K562 (cell line): ENCODE results near the gene ZNF30. TPM values are rescaled to one million over a fixed set of nuclear protein-coding genes. Genes with fewer than 3 reads are reported as not detected.

ENCODE experiments used
- CHD4 ChIP-seq: fragments of 200-600 bp; sonication (generic); IDR thresholded peaks from 3 replicates; pipeline ENCODE4 v1.6.1; 2012; ENCODE audit warnings: low read depth, mild to moderate bottlenecking, mixed read lengths, low read length, inconsistent platforms; ENCODE audit not compliant: insufficient read depth, insufficient replicate concordance, poor library complexity, severe bottlenecking
- CREM ChIP-seq: IDR thresholded peaks from 2 replicates; pipeline ENCODE4 v1.6.1; 2014; ENCODE audit warnings: antibody characterized with exemption, low read depth
- FOXK2 ChIP-seq, 2 experiments: fragments of 450-650 bp; IDR thresholded peaks in 1 of 2; conservative IDR thresholded peaks in 1 of 2; 2 replicates each; pipeline ENCODE4 v1.6.1; 2016; ENCODE audit warnings: low read depth in 2 of 2, mild to moderate bottlenecking in 1 of 2
- GMEB1 ChIP-seq: fragments of 250-450 bp; sonication (Bioruptor Pico); IDR thresholded peaks from 2 replicates; pipeline ENCODE4 v1.4.0; 2020; ENCODE audit warnings: mild to moderate bottlenecking
- MTA3 ChIP-seq: fragments of 450-650 bp; formaldehyde crosslinking; IDR thresholded peaks from 2 replicates; pipeline ENCODE4 v1.6.1; 2017; ENCODE audit warnings: mild to moderate bottlenecking, borderline replicate concordance
- NFRKB ChIP-seq: fragments of 450-650 bp; IDR thresholded peaks from 2 replicates; pipeline ENCODE4 v1.6.1; 2016; ENCODE audit warnings: low read depth
- NR2C2 ChIP-seq, 2 experiments: fragments of 200-800 bp in 1 of 2; sonication (Bioruptor generic) in 1 of 2; sonication (generic) in 1 of 2; formaldehyde crosslinking in 1 of 2; IDR thresholded peaks; 2 replicates each; pipeline versions ENCODE4 v1.6.1 to v1.8.0; 2016 to 2022; ENCODE audit warnings: mild to moderate bottlenecking in 1 of 2, missing compliant biosample characterization in 1 of 2, missing genetic modification characterization in 1 of 2, missing genetic modification reagents in 1 of 2
- RB1 ChIP-seq: fragments of 450-650 bp; IDR thresholded peaks from 2 replicates; pipeline ENCODE4 v1.6.1; 2017; ENCODE audit warnings: low read depth, mild to moderate bottlenecking
- SMARCA4 ChIP-seq: fragments of 450-650 bp; IDR thresholded peaks from 2 replicates; pipeline ENCODE4 v1.6.1; 2016
- YY1 ChIP-seq, 3 experiments: IDR thresholded peaks; 2 replicates each; pipeline ENCODE4 v1.6.1; 2011; ENCODE audit warnings: low read length in 2 of 3, mild to moderate bottlenecking in 2 of 3, moderate library complexity in 2 of 3, borderline replicate concordance in 1 of 3, control low read depth in 1 of 3, low read depth in 1 of 3; ENCODE audit not compliant: insufficient read depth in 3 of 3, insufficient replicate concordance in 2 of 3, control insufficient read depth in 1 of 3, insufficient read length in 1 of 3; ENCODE audit errors: extremely low read depth in 1 of 3
- ZNF592 ChIP-seq: fragments of 450-650 bp; IDR thresholded peaks from 2 replicates; pipeline ENCODE4 v1.6.1; 2017; ENCODE audit warnings: antibody characterized with exemption, mild to moderate bottlenecking
- polyA plus RNA-seq, 8 experiments: library from polyadenylated mRNA; depleted of rRNA in 4 of 8; stranded (reverse) in 5 of 8; unstranded in 3 of 8; fragments of >200 nt; fragmentation: Nextera tagmentation in 2 of 8; fragmentation: Illumina TruSeq in 1 of 8; extraction: Ambion mirVana in 2 of 8; extraction: Trizol in 1 of 8; gene quantifications; 2 replicates each; pipeline versions ENCODE4 v1.2.1 to v1.2.3, GENCODE V29; 2011 to 2014; ENCODE audit warnings: inconsistent platforms in 1 of 8, missing spikeins in 1 of 8
- total RNA-seq, 7 experiments: library from RNA; depleted of rRNA in 6 of 7; stranded (reverse); fragments of >200 nt in 6 of 7; fragmentation: Illumina TruSeq in 2 of 7; extraction: Trizol in 2 of 7; gene quantifications; 2 replicates each; pipeline versions ENCODE4 v1.2.1 to v1.2.3, GENCODE V29; 2011 to 2021; ENCODE audit warnings: low replicate concordance in 1 of 7
- TF ChIP-seq, protein P1 (sequence below), 2 experiments: fragments of 450-650 bp; IDR thresholded peaks; 2 replicates each; pipeline ENCODE4 v1.6.1; 2018; ENCODE audit warnings: mild to moderate bottlenecking in 2 of 2, low read depth in 1 of 2; ENCODE audit not compliant: partially characterized antibody in 2 of 2
- TF ChIP-seq, protein P2 (sequence below): fragments of 450-650 bp; IDR thresholded peaks from 2 replicates; pipeline ENCODE4 v1.6.1; 2014; ENCODE audit warnings: low read depth, mild to moderate bottlenecking, moderate library complexity, borderline replicate concordance

The ZNF30 gene
- total and polyA plus RNA-seq, 9 of the 15 experiments (the other 6 are each of a cell fraction or from before 2014, with no cell fraction given), result 7.3 to 13.4 (median 10.6) TPM

- TF ChIP-seq NR2C2 (CRISPR knock-in tag; IDR thresholded peaks at IDR 0.05), result no peak
- peak; percentile 82 for TF ChIP-seq NR2C2 (tag; IDR thresholded peaks at IDR 0.05)
- TF ChIP-seq NFRKB, result no peak
- no peak for TF ChIP-seq CHD4
- TF ChIP-seq SMARCA4, result no peak
- TF ChIP-seq, protein P1, sequence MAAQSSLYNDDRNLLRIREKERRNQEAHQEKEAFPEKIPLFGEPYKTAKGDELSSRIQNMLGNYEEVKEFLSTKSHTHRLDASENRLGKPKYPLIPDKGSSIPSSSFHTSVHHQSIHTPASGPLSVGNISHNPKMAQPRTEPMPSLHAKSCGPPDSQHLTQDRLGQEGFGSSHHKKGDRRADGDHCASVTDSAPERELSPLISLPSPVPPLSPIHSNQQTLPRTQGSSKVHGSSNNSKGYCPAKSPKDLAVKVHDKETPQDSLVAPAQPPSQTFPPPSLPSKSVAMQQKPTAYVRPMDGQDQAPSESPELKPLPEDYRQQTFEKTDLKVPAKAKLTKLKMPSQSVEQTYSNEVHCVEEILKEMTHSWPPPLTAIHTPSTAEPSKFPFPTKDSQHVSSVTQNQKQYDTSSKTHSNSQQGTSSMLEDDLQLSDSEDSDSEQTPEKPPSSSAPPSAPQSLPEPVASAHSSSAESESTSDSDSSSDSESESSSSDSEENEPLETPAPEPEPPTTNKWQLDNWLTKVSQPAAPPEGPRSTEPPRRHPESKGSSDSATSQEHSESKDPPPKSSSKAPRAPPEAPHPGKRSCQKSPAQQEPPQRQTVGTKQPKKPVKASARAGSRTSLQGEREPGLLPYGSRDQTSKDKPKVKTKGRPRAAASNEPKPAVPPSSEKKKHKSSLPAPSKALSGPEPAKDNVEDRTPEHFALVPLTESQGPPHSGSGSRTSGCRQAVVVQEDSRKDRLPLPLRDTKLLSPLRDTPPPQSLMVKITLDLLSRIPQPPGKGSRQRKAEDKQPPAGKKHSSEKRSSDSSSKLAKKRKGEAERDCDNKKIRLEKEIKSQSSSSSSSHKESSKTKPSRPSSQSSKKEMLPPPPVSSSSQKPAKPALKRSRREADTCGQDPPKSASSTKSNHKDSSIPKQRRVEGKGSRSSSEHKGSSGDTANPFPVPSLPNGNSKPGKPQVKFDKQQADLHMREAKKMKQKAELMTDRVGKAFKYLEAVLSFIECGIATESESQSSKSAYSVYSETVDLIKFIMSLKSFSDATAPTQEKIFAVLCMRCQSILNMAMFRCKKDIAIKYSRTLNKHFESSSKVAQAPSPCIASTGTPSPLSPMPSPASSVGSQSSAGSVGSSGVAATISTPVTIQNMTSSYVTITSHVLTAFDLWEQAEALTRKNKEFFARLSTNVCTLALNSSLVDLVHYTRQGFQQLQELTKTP (IDR thresholded peaks at IDR 0.05; ENCODE audit: low read depth in 1 of 2, partially characterized antibody in 2 of 2), result peak in 1 of 2 experiments; percentile 91
- TF ChIP-seq, protein P2, sequence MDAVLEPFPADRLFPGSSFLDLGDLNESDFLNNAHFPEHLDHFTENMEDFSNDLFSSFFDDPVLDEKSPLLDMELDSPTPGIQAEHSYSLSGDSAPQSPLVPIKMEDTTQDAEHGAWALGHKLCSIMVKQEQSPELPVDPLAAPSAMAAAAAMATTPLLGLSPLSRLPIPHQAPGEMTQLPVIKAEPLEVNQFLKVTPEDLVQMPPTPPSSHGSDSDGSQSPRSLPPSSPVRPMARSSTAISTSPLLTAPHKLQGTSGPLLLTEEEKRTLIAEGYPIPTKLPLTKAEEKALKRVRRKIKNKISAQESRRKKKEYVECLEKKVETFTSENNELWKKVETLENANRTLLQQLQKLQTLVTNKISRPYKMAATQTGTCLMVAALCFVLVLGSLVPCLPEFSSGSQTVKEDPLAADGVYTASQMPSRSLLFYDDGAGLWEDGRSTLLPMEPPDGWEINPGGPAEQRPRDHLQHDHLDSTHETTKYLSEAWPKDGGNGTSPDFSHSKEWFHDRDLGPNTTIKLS, result peak; percentile 60; the same call in 1 of the 2 replicates
- TF ChIP-seq CREM, result peak; percentile 52
- peak; percentile 43; the same call in 1 of the 2 replicates for TF ChIP-seq RB1
- TF ChIP-seq MTA3, result peak; percentile 81; the same call in 1 of the 2 replicates
- TF ChIP-seq ZNF592, result peak; percentile 64
- peak in 2 of 3 experiments; percentile 61 to 72 for TF ChIP-seq YY1 (IDR thresholded peaks at IDR 0.05; ENCODE audit: borderline replicate concordance in 1 of 3, control insufficient read depth in 1 of 3, extremely low read depth in 1 of 3, insufficient read depth in 3 of 3, insufficient read length in 1 of 3, insufficient replicate concordance in 2 of 3, low read depth in 1 of 3, low read length in 2 of 3)
- peak; percentile 70 for TF ChIP-seq GMEB1 (CRISPR knock-in tag)
- TF ChIP-seq FOXK2 (conservative IDR thresholded peaks at IDR 0.05 in 1 of 2, IDR thresholded peaks at IDR 0.05 in 1 of 2; ENCODE audit: low read depth in 2 of 2), result peak in 1 of 2 experiments; percentile 38; a peak in 1 of 4 replicates
Observed at GRCh38 chr19:34926685-34927375, at the start of gene ZNF30 (continued).
